Measurements from ENCODE around the gene TSPO.

Gene TSPO

GRCh38 chr22:43154887-43155536, 3.7 kb downstream of the TSPO start:
- Mint-ChIP-seq H3K4me1 (peaks cover 11% of the 10 kb centered on the region), H3K36me3 (ENCODE audit: low read depth) (no peaks in the 10 kb centered on the region), H3K9me3 (no peaks in the 10 kb centered on the region), H3K4me3 (no peak overlapping the region), H3K27ac (no peak overlapping the region), H3K27me3 (ENCODE audit: low read depth) (peaks cover 4% of the 10 kb centered on the region)
- TF ChIP-seq, protein P1, sequence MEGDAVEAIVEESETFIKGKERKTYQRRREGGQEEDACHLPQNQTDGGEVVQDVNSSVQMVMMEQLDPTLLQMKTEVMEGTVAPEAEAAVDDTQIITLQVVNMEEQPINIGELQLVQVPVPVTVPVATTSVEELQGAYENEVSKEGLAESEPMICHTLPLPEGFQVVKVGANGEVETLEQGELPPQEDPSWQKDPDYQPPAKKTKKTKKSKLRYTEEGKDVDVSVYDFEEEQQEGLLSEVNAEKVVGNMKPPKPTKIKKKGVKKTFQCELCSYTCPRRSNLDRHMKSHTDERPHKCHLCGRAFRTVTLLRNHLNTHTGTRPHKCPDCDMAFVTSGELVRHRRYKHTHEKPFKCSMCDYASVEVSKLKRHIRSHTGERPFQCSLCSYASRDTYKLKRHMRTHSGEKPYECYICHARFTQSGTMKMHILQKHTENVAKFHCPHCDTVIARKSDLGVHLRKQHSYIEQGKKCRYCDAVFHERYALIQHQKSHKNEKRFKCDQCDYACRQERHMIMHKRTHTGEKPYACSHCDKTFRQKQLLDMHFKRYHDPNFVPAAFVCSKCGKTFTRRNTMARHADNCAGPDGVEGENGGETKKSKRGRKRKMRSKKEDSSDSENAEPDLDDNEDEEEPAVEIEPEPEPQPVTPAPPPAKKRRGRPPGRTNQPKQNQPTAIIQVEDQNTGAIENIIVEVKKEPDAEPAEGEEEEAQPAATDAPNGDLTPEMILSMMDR (IDR thresholded peaks at IDR 0.05; ENCODE audit: unreplicated experiment in 3 of 3), result no peak

GRCh38 chr22:43155789-43156188, 4.4 kb downstream of the TSPO start:
- H3K4me3 Mint-ChIP-seq, result no peak overlapping the region
- peaks cover 10% of the 10 kb centered on the region for H3K4me1 Mint-ChIP-seq
- H3K36me3 Mint-ChIP-seq (ENCODE audit: low read depth), result no peaks in the 10 kb centered on the region
- H3K27ac Mint-ChIP-seq, result no peak overlapping the region
- H3K9me3 Mint-ChIP-seq, result no peaks in the 10 kb centered on the region
- peaks cover 8% of the 10 kb centered on the region for H3K27me3 Mint-ChIP-seq (ENCODE audit: low read depth)
- TF ChIP-seq, protein P1 (IDR thresholded peaks at IDR 0.05; ENCODE audit: unreplicated experiment in 3 of 3), result no peak

- H3K27ac Mint-ChIP-seq, result no peak overlapping the region
- H3K27me3 Mint-ChIP-seq (ENCODE audit: low read depth), result peaks cover 8% of the 10 kb centered on the region
- H3K4me3 Mint-ChIP-seq, result no peak overlapping the region
- no peaks in the 10 kb centered on the region for H3K36me3 Mint-ChIP-seq (ENCODE audit: low read depth)
- TF ChIP-seq, protein P1 (IDR thresholded peaks at IDR 0.05; ENCODE audit: unreplicated experiment in 3 of 3), result no peak
- H3K4me1 Mint-ChIP-seq, result peaks cover 6% of the 10 kb centered on the region
- no peaks in the 10 kb centered on the region for H3K9me3 Mint-ChIP-seq
Measured at GRCh38 chr22:43156413-43156812, 5.1 kb downstream of the TSPO start.

DNA sequence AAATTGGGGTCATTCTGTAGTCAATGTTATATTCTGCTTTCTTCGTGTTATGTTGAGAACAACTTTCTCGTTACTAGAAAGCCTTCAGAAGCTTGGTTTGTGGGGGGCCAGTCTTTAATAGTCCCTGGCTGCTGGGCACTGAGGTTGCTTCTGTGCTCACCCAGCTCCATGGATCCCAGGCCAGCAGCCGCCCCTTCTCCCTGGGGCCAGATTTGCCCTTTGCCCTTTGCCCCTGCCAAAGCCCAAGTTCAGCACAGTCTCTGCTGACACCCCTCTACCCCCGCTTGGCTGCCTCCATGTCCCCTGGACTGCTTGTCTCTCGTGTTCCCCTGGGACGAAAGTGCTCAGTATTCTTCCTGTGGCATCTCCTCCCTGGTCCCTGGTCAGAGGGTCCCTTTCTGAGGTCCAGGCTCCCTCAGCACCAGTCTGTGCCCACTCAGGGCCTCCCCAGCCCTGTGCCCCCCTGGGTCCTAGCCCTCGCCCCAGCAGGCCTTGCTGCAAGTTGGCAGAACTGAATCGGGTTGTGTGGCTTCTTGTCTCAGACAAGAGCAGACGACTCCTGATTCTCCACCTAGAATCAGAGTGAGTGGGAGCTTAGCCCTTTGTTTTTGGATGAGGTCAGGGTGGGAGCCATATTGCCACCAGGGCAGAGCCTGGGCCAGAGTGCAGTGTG, 6.7 kb downstream of the TSPO start:
- H3K27me3 Mint-ChIP-seq (ENCODE audit: low read depth), result peaks cover 6% of the 10 kb centered on the region
- no peaks in the 10 kb centered on the region for H3K9me3 Mint-ChIP-seq
- peaks cover 2% of the 10 kb centered on the region for H3K4me1 Mint-ChIP-seq
- no peak overlapping the region for H3K4me3 Mint-ChIP-seq
- H3K36me3 Mint-ChIP-seq (ENCODE audit: low read depth), result no peaks in the 10 kb centered on the region
- peak overlapping the region in 1 of 3 experiments; percentile 24 for H3K27ac Mint-ChIP-seq
- TF ChIP-seq, protein P1 (IDR thresholded peaks at IDR 0.05; ENCODE audit: unreplicated experiment in 3 of 3), result no peak

DNA sequence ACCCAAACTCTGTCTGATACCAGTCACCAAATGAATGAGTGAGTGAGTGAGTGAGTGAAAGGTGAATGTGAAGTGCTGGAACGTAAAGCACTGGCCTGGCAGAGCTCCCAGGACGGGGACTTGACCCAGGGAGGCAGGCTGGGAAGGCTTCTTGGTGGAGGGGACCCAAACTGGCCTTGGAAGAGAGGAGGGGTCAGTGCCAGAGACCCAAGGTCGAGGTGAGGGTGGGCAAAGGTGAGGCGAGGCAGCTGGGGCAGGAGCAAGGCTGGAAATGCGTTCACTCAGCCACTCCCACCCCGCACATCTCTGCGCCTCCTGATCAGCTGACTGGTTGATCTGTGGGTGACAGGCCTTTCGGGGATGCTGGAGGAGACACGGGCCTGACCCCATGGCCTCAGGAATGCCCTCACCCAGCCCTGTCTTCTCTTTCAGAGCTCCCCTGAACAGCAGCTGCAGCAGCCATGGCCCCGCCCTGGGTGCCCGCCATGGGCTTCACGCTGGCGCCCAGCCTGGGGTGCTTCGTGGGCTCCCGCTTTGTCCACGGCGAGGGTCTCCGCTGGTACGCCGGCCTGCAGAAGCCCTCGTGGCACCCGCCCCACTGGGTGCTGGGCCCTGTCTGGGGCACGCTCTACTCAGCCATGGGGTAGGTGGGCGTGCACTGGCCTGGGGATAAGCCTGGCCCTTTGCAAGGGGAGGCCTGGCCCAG, 7.6 kb downstream of the TSPO start:
- Mint-ChIP-seq H3K4me1 (peaks cover 3% of the 10 kb centered on the region), H3K27me3 (ENCODE audit: low read depth) (peaks cover 6% of the 10 kb centered on the region), H3K36me3 (ENCODE audit: low read depth) (no peaks in the 10 kb centered on the region), H3K27ac (no peak overlapping the region), H3K4me3 (no peak overlapping the region), H3K9me3 (no peaks in the 10 kb centered on the region)
- TF ChIP-seq, protein P1 (IDR thresholded peaks at IDR 0.05; ENCODE audit: unreplicated experiment in 3 of 3), result no peak

Data from nephron (organoid).